ENCODE results near the gene MANSC4.
A peak's percentile ranks its signal among the peaks of the same experiment; 100 is the strongest.
"Not testable (repeated sequence)": the region's sequence is repeated elsewhere in the genome, so short reads cannot be mapped to it uniquely, and the experiment has no call there.

Gene MANSC4

GRCh38 chr12:27745734-27746133 lies 34.3 kb downstream of the MANSC4 start:
- not testable (repeated sequence) for H3K4me3 Mint-ChIP-seq; ATAC-seq; DNase-seq (ENCODE audit: low spot score in 2 of 2); H3K4me1 Mint-ChIP-seq; H3K9me3 Mint-ChIP-seq; H3K27ac Mint-ChIP-seq
- H3K36me3 Mint-ChIP-seq, result peaks cover 55% of the 10 kb centered on the region

DNA sequence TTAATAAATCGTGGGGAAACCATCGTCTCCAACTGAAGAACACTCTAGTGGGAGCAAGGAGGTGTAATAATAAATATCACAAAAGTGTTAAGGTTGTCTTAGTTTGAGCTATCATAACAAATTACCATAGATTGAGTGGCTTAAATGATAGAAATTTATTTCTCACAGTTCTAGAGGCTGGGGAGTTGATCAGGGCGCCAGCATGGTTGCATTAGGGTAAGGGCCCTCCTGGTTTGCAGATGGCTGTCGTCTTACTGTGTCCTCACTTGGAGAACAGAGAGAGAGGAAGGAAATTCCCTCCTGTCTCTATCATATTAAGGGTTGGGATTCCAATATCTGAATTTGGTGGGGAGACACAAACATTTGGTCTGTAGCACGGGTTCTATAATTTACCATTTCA lies 36.4 kb downstream of the MANSC4 start:
- DNase-seq (ENCODE audit: low spot score in 2 of 2) (no peak), ATAC-seq (no peak)
- H3K4me1 Mint-ChIP-seq, result no peaks in the 10 kb centered on the region
- H3K9me3 Mint-ChIP-seq, result no peaks in the 10 kb centered on the region
- no peak overlapping the region for H3K4me3 Mint-ChIP-seq
- H3K36me3 Mint-ChIP-seq, result peaks cover 70% of the 10 kb centered on the region
- no peak overlapping the region for H3K27ac Mint-ChIP-seq

DNA sequence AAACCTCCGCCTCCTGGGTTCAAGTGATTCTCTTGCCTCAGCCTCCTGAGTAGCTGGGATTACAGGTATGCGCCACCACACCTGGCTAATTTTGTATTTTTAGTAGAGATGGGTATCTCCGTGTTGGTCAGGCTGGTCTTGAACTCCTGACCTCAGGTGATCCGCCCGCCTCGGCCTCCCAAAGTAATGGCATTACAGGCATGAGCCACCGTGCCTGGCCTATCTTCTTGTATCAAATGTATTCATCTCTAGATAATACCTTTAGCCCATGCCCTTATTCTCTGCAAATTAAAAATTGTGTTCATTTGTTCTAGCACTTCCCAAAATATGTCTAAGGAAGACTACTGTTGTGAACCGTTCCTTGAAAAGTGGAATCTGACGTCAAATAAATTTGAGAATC lies 45.7 kb downstream of the MANSC4 start:
- not testable (repeated sequence) for H3K27ac Mint-ChIP-seq, H3K4me1 Mint-ChIP-seq

GRCh38 chr12:27733791-27734190 lies 46.2 kb downstream of the MANSC4 start:
- peaks cover 6% of the 10 kb centered on the region for H3K4me1 Mint-ChIP-seq
- ATAC-seq, result no peak
- H3K9me3 Mint-ChIP-seq, result no peaks in the 10 kb centered on the region
- H3K36me3 Mint-ChIP-seq, result peaks cover 91% of the 10 kb centered on the region
- no peak overlapping the region for H3K27ac Mint-ChIP-seq
- no peak for DNase-seq (ENCODE audit: low spot score in 2 of 2)
- H3K4me3 Mint-ChIP-seq, result no peak overlapping the region

More for the DNA sequence above, 45.7 kb downstream of the MANSC4 start:
- H3K9me3 Mint-ChIP-seq; H3K4me3 Mint-ChIP-seq; ATAC-seq; DNase-seq (ENCODE audit: low spot score in 2 of 2): not testable (repeated sequence)
- H3K36me3 Mint-ChIP-seq, result peaks cover 93% of the 10 kb centered on the region

GRCh38 chr12:27733052-27733656 lies 46.9 kb downstream of the MANSC4 start:
- no peak overlapping the region for H3K4me3 Mint-ChIP-seq
- H3K4me1 Mint-ChIP-seq, result peaks cover 6% of the 10 kb centered on the region
- peaks cover 85% of the 10 kb centered on the region for H3K36me3 Mint-ChIP-seq
- DNase-seq (ENCODE audit: low spot score in 2 of 2) (no peak), ATAC-seq (no peak)
- no peaks in the 10 kb centered on the region for H3K9me3 Mint-ChIP-seq
- H3K27ac Mint-ChIP-seq, result no peak overlapping the region

DNA sequence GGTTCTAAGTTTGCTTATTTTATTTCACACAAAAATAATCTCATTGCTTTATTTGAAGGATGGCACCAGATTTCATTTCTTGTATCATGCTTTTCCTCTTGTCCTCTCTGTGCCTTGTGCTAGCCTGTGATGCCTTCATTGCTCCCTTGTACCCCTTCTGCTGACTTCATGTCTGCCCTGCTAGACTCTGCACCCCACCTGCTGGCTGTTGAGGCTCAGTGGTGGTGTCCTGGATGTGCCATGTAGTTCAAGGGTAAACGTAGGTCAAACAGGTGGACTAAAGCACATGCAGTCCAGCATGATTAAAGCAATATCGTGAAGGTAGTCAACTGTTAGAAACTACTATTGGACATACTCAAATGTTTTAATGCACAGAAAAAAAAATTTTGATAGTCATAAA lies 47.8 kb downstream of the MANSC4 start:
- H3K4me1 Mint-ChIP-seq, result peaks cover 6% of the 10 kb centered on the region
- H3K4me3 Mint-ChIP-seq, result no peak overlapping the region
- H3K36me3 Mint-ChIP-seq, result peaks cover 81% of the 10 kb centered on the region
- no peak for ATAC-seq
- no peak overlapping the region for H3K27ac Mint-ChIP-seq
- DNase-seq (ENCODE audit: low spot score in 2 of 2), result no peak
- no peaks in the 10 kb centered on the region for H3K9me3 Mint-ChIP-seq

DNA sequence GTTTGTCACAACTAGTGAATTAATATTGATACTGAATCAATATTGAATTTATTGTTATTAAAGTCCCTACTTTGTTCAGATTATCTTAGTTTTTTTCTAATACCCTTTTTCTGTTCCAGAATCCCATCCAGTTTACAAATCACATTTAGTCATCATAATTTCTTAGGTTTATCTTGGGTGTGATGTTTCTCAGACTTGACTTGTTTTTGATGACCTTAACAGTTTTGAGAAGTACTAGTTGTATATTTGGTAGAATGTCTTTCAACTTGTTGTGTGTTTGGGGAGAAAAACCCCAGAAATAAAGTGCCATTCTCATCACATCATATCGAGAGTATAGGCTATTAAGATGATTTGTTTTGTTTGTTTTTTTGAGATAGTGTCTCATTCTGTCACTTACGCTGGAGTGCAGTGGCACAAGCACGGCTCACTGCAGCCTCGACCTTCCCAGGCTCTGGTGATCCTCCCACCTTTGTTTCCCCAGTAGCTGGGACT lies 49.9 kb downstream of the MANSC4 start:
- DNase-seq (ENCODE audit: low spot score in 2 of 2), result no peak

DNA sequence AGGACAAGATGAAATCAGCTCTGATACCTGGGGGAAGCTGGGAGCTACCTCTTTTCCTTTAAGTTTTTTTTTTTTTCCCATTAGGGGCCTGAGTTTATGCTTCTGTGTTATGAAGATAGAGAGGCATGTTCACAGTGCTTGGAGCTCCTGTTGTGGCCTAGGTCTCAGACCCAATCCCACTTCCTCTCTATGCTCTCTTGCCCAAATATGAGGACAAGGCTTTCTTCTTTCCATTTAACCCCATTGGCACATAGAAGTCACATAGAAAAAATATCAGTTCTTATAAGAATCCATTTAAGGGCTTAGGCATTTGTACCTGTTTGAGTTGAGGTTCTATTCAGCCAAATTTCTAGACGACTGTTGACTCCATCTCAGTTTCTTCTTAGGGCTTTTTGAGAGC lies 56.8 kb downstream of the MANSC4 start:
- H3K9me3 Mint-ChIP-seq, result no peaks in the 10 kb centered on the region
- ATAC-seq, result no peak
- H3K36me3 Mint-ChIP-seq, result peaks cover 95% of the 10 kb centered on the region

More for the DNA sequence above, 49.9 kb downstream of the MANSC4 start:
- peaks cover 81% of the 10 kb centered on the region for H3K36me3 Mint-ChIP-seq
- no peak for ATAC-seq
- H3K9me3 Mint-ChIP-seq, result no peaks in the 10 kb centered on the region
- H3K4me1 Mint-ChIP-seq, result peaks cover 6% of the 10 kb centered on the region
- peak overlapping the region; percentile 12 for H3K27ac Mint-ChIP-seq
- no peak overlapping the region for H3K4me3 Mint-ChIP-seq

More for the DNA sequence above, 56.8 kb downstream of the MANSC4 start:
- no peak for DNase-seq (ENCODE audit: low spot score in 2 of 2)
- Mint-ChIP-seq H3K4me1 (no peaks in the 10 kb centered on the region), H3K27ac (no peak overlapping the region), H3K4me3 (no peak overlapping the region)

All from stimulated activated effector memory CD8-positive, alpha-beta T cell treated with anti-CD3 and anti-CD28 coated beads, Interleukin-12 subunit alpha, Interleukin-12 subunit beta, amount 100 ng/mL, for 72 hours (primary cell).